ENCODE results near the gene PLAAT1.

The PLAAT1 gene

GRCh38 chr3:193314161-193314560, 73.1 kb downstream of the PLAAT1 start:
- no peak for TF ChIP-seq CTCF (IDR thresholded peaks at IDR 0.05; ENCODE audit: low read depth, low read length)
- H3K4me3 ChIP-seq (ENCODE audit: low read depth, low read length), result no peak overlapping the region

- TF ChIP-seq CTCF (IDR thresholded peaks at IDR 0.05; ENCODE audit: low read depth, low read length), result no peak
- H3K4me3 ChIP-seq (ENCODE audit: low read depth, low read length), result no peak overlapping the region
Measured at GRCh38 chr3:193317682-193318300, 76.8 kb downstream of the PLAAT1 start.
